Measurements from ENCODE around the gene BMPER.

The BMPER gene

GRCh38 chr7:33882040-33882837 lies 23.1 kb upstream of the BMPER start:
- TF ChIP-seq POLR2AphosphoS5 (IDR thresholded peaks at IDR 0.05; ENCODE audit: low read depth, low read length) (no peak), SIN3A (IDR thresholded peaks at IDR 0.05; ENCODE audit: borderline replicate concordance, insufficient read depth, low read length) (no peak), FOXP2 (optimal IDR thresholded peaks at IDR 0.05; ENCODE audit: borderline replicate concordance, extremely low read depth, extremely low read length, insufficient read depth) (no peak), REST (IDR thresholded peaks at IDR 0.05; ENCODE audit: insufficient read depth in 1 of 2, low read depth in 2 of 2, low read length in 2 of 2) (no peak), TAF1 (IDR thresholded peaks at IDR 0.05; ENCODE audit: borderline replicate concordance, insufficient read depth, low read length) (no peak)

- TF ChIP-seq POLR2AphosphoS5 (IDR thresholded peaks at IDR 0.05; ENCODE audit: low read depth, low read length) = no peak
Measured at GRCh38 chr7:33882950-33883670, 22.2 kb upstream of the BMPER start.

GRCh38 chr7:33883671-33883965 lies 21.7 kb upstream of the BMPER start:
- no peak for TF ChIP-seq FOXP2 (optimal IDR thresholded peaks at IDR 0.05; ENCODE audit: borderline replicate concordance, extremely low read depth, extremely low read length, insufficient read depth)
- TF ChIP-seq POLR2AphosphoS5 (IDR thresholded peaks at IDR 0.05; ENCODE audit: low read depth, low read length) = no peak
- TF ChIP-seq SIN3A (IDR thresholded peaks at IDR 0.05; ENCODE audit: borderline replicate concordance, insufficient read depth, low read length) = no peak
- no peak for TF ChIP-seq TAF1 (IDR thresholded peaks at IDR 0.05; ENCODE audit: borderline replicate concordance, insufficient read depth, low read length)
- no peak for TF ChIP-seq REST (IDR thresholded peaks at IDR 0.05; ENCODE audit: insufficient read depth in 1 of 2, low read depth in 2 of 2, low read length in 2 of 2)

- TF ChIP-seq POLR2AphosphoS5 (IDR thresholded peaks at IDR 0.05; ENCODE audit: low read depth, low read length) (no peak), TAF1 (IDR thresholded peaks at IDR 0.05; ENCODE audit: borderline replicate concordance, insufficient read depth, low read length) (no peak), FOXP2 (optimal IDR thresholded peaks at IDR 0.05; ENCODE audit: borderline replicate concordance, extremely low read depth, extremely low read length, insufficient read depth) (no peak), REST (IDR thresholded peaks at IDR 0.05; ENCODE audit: insufficient read depth in 1 of 2, low read depth in 2 of 2, low read length in 2 of 2) (no peak), SIN3A (IDR thresholded peaks at IDR 0.05; ENCODE audit: borderline replicate concordance, insufficient read depth, low read length) (no peak)
Measured at GRCh38 chr7:33885290-33886148, 19.8 kb upstream of the BMPER start.

GRCh38 chr7:33886149-33886623 lies 19.2 kb upstream of the BMPER start:
- TF ChIP-seq REST (IDR thresholded peaks at IDR 0.05; ENCODE audit: insufficient read depth in 1 of 2, low read depth in 2 of 2, low read length in 2 of 2) = no peak
- no peak for TF ChIP-seq POLR2AphosphoS5 (IDR thresholded peaks at IDR 0.05; ENCODE audit: low read depth, low read length)
- no peak for TF ChIP-seq SIN3A (IDR thresholded peaks at IDR 0.05; ENCODE audit: borderline replicate concordance, insufficient read depth, low read length)
- no peak for TF ChIP-seq FOXP2 (optimal IDR thresholded peaks at IDR 0.05; ENCODE audit: borderline replicate concordance, extremely low read depth, extremely low read length, insufficient read depth)
- TF ChIP-seq TAF1 (IDR thresholded peaks at IDR 0.05; ENCODE audit: borderline replicate concordance, insufficient read depth, low read length) = no peak
